Neural crest cell (in vitro differentiated cells): ENCODE data around the gene SNRNP40. TPM values are rescaled to one million over a fixed set of nuclear protein-coding genes. Genes with fewer than 3 reads are reported as not detected.

Source experiments
- DNase-seq: peaks from one replicate; pipeline ENCODE4 v3.0.0; 2021; ENCODE audit warnings: low read depth, mixed read lengths, low spot score
- H3K27ac Mint-ChIP-seq: one replicate; pipeline ENCODE4 v1.8.0; 2021; ENCODE audit warnings: mild to moderate bottlenecking, mixed read lengths; ENCODE audit not compliant: unreplicated experiment
- H3K27me3 Mint-ChIP-seq: 2 replicates; pipeline ENCODE4 v1.8.0; 2021; ENCODE audit warnings: low read depth, mild to moderate bottlenecking, mixed read lengths
- H3K36me3 Mint-ChIP-seq: 2 replicates; pipeline ENCODE4 v1.8.0; 2021; ENCODE audit warnings: low read depth, mild to moderate bottlenecking, mixed read lengths
- H3K4me1 Mint-ChIP-seq: 2 replicates; pipeline ENCODE4 v1.8.0; 2021; ENCODE audit warnings: mixed read lengths
- H3K4me3 Mint-ChIP-seq: one replicate; pipeline ENCODE4 v1.8.0; 2021; ENCODE audit warnings: mild to moderate bottlenecking, mixed read lengths
- H3K9me3 Mint-ChIP-seq: 2 replicates; pipeline ENCODE4 v1.8.0; 2021; ENCODE audit warnings: mixed read lengths
- total RNA-seq: library from RNA; stranded (reverse); gene quantifications from 2 replicates; pipeline ENCODE4 v1.2.1, GENCODE V29; 2021
- TF ChIP-seq, protein P1 (sequence below): fragments of 200-600 bp; sonication (generic); conservative IDR thresholded peaks from 2 replicates; pipeline ENCODE4 v1.5.0; 2021; ENCODE audit warnings: antibody characterized with exemption, mild to moderate bottlenecking

The SNRNP40 gene
- total RNA-seq, 1 donor from 2014 or later, result 130 TPM

- Mint-ChIP-seq H3K4me3 (no peak overlapping the region), H3K9me3 (no peaks in the 10 kb centered on the region), H3K27me3 (no peaks in the 10 kb centered on the region), H3K4me1 (peaks cover 40% of the 10 kb centered on the region), H3K27ac (no peak overlapping the region), H3K36me3 (no peaks in the 10 kb centered on the region)
- no peak for DNase-seq
- TF ChIP-seq, protein P1, sequence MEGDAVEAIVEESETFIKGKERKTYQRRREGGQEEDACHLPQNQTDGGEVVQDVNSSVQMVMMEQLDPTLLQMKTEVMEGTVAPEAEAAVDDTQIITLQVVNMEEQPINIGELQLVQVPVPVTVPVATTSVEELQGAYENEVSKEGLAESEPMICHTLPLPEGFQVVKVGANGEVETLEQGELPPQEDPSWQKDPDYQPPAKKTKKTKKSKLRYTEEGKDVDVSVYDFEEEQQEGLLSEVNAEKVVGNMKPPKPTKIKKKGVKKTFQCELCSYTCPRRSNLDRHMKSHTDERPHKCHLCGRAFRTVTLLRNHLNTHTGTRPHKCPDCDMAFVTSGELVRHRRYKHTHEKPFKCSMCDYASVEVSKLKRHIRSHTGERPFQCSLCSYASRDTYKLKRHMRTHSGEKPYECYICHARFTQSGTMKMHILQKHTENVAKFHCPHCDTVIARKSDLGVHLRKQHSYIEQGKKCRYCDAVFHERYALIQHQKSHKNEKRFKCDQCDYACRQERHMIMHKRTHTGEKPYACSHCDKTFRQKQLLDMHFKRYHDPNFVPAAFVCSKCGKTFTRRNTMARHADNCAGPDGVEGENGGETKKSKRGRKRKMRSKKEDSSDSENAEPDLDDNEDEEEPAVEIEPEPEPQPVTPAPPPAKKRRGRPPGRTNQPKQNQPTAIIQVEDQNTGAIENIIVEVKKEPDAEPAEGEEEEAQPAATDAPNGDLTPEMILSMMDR, result no peak
Observed at GRCh38 chr1:31219489-31219888, 77.1 kb downstream of the SNRNP40 start.

DNA sequence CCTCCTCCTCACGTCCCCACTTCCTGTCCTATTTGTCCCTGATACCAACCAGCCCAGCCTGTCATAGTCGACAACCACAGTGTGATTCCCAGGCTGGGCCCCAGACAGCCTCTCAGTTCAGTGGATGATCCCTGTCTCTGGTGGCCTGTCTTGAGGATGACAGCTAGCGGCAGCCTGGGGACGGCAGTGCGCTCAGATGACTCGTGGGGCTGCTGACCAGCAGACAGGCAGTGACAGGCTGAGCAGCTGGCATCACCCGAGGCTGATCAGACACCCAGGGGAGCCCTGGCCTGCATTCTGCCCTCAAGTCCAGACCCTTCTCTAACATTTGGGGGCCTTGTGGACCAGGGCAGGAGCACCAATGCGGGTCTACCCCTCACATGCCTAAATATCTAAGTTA lies 77.9 kb downstream of the SNRNP40 start:
- no peak for DNase-seq
- no peak overlapping the region for H3K4me3 Mint-ChIP-seq
- peaks cover 35% of the 10 kb centered on the region for H3K4me1 Mint-ChIP-seq
- TF ChIP-seq, protein P1, result no peak
- no peaks in the 10 kb centered on the region for H3K9me3 Mint-ChIP-seq
- H3K27me3 Mint-ChIP-seq, result no peaks in the 10 kb centered on the region
- no peaks in the 10 kb centered on the region for H3K36me3 Mint-ChIP-seq
- H3K27ac Mint-ChIP-seq, result peak overlapping the region; percentile 58

DNA sequence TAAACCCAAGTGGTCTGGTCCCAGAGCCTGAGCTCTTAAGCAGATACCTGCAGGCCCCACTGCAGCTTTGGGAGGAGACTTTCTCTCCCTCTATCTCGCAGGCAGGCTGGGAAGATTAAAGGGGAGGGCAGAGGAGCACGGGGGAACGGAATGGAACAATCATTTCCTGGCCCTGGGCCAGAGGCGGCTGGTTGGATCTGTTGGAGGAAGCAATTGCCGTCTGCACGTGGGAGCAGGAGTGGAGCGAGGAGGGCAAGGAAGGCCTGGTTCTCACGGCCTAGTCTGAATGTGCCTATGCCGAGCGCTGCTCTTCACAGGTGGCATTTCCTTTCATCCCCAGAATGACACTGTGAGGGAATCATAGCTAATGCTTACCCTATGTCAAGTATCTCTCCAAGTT lies 80.6 kb downstream of the SNRNP40 start:
- peak overlapping the region; percentile 5 for H3K27ac Mint-ChIP-seq
- DNase-seq, result no peak
- H3K27me3 Mint-ChIP-seq, result no peaks in the 10 kb centered on the region
- TF ChIP-seq, protein P1, result no peak
- H3K4me3 Mint-ChIP-seq, result no peak overlapping the region
- no peaks in the 10 kb centered on the region for H3K9me3 Mint-ChIP-seq
- H3K4me1 Mint-ChIP-seq, result peaks cover 28% of the 10 kb centered on the region
- H3K36me3 Mint-ChIP-seq, result peaks cover 3% of the 10 kb centered on the region

GRCh38 chr1:31215065-31215570 lies 81.5 kb downstream of the SNRNP40 start:
- Mint-ChIP-seq H3K4me1 (peaks cover 31% of the 10 kb centered on the region), H3K27ac (no peak overlapping the region), H3K4me3 (no peak overlapping the region), H3K9me3 (no peaks in the 10 kb centered on the region), H3K27me3 (no peaks in the 10 kb centered on the region), H3K36me3 (peaks cover 3% of the 10 kb centered on the region)
- TF ChIP-seq, protein P1, result no peak
- no peak for DNase-seq

GRCh38 chr1:31214316-31215064 lies 82.1 kb downstream of the SNRNP40 start:
- TF ChIP-seq, protein P1, result no peak
- H3K9me3 Mint-ChIP-seq, result no peaks in the 10 kb centered on the region
- no peak overlapping the region for H3K27ac Mint-ChIP-seq
- H3K4me1 Mint-ChIP-seq, result peaks cover 31% of the 10 kb centered on the region
- H3K27me3 Mint-ChIP-seq, result no peaks in the 10 kb centered on the region
- peaks cover 3% of the 10 kb centered on the region for H3K36me3 Mint-ChIP-seq
- DNase-seq, result peak; percentile 16
- no peak overlapping the region for H3K4me3 Mint-ChIP-seq

Other genes starting within 250 kb of the SNRNP40 start
- 164 and 165 TPM in 2 replicates for gene PUM1, start 231.1 kb downstream of the SNRNP40 start, total RNA-seq
- 73.2 and 79.7 TPM in 2 replicates for gene NKAIN1, start 56.9 kb downstream of the SNRNP40 start, total RNA-seq
- gene ZCCHC17, start 244 bp upstream of the SNRNP40 start, total RNA-seq, result 59.7 and 64.6 TPM in 2 replicates
- gene FABP3, start 76.3 kb upstream of the SNRNP40 start, total RNA-seq, result 13.6 and 14.0 TPM in 2 replicates
- gene SERINC2, start 116.4 kb upstream of the SNRNP40 start, total RNA-seq, result 20.4 and 21.4 TPM in 2 replicates